Duodenal mucosa (tissue), 2 donors: ENCODE measurements around the gene MUC4.
"Not testable (repeated sequence)": the region's sequence is repeated elsewhere in the genome, so short reads cannot be mapped to it uniquely, and the experiment has no call there.

Experiments used
- H3K27ac ChIP-seq: one replicate; pipeline ENCODE4 v1.7.0; 2013; ENCODE audit warnings: low read depth, low read length
- H3K27me3 ChIP-seq, 2 donors: one replicate each; pipeline ENCODE4 v1.7.0; 2013; ENCODE audit warnings: low read length in 2 of 2, control low read depth in 1 of 2; ENCODE audit not compliant: insufficient read depth in 2 of 2, control insufficient read depth in 1 of 2
- H3K36me3 ChIP-seq, 2 donors: one replicate each; pipeline ENCODE4 v1.7.0; 2013; ENCODE audit warnings: low read length in 2 of 2, control low read depth in 1 of 2; ENCODE audit not compliant: insufficient read depth in 2 of 2, control insufficient read depth in 1 of 2
- H3K4me1 ChIP-seq, 2 donors: one replicate each; pipeline ENCODE4 v1.7.0; 2013; ENCODE audit warnings: low read length in 2 of 2, control low read depth in 1 of 2; ENCODE audit not compliant: insufficient read depth in 2 of 2, control insufficient read depth in 1 of 2
- H3K4me3 ChIP-seq, 2 donors: one replicate each; pipeline ENCODE4 v1.7.0; 2013; ENCODE audit warnings: low read length in 2 of 2, low read depth in 1 of 2
- H3K9ac ChIP-seq, 2 donors: one replicate each; pipeline ENCODE4 v1.7.0; 2013; ENCODE audit warnings: low read length in 2 of 2, low read depth in 1 of 2
- H3K9me3 ChIP-seq, 2 donors: one replicate each; pipeline ENCODE4 v1.7.0; 2013; ENCODE audit warnings: low read length in 2 of 2, control low read depth in 1 of 2; ENCODE audit not compliant: control insufficient read depth in 1 of 2

Gene MUC4

GRCh38 chr3:195755391-195755790 lies 56.3 kb downstream of the MUC4 start:
- Histone ChIP-seq H3K9me3 (no peaks in the 10 kb centered on the region), H3K27ac (no peak overlapping the region), H3K27me3 (peaks cover 11 to 17% of the 10 kb centered on the region in 2 donors), H3K4me1 (peaks cover 0 to 5% of the 10 kb centered on the region in 2 donors), H3K4me3 (no peak overlapping the region), H3K9ac (no peak overlapping the region), H3K36me3 (no peaks in the 10 kb centered on the region)

- no peak overlapping the region for H3K9ac ChIP-seq
- no peak overlapping the region for H3K27ac ChIP-seq
- H3K4me1 ChIP-seq = peaks cover 0 to 5% of the 10 kb centered on the region in 2 donors
- H3K27me3 ChIP-seq = peaks cover 11 to 17% of the 10 kb centered on the region in 2 donors
- H3K4me3 ChIP-seq = no peak overlapping the region
- H3K36me3 ChIP-seq = no peaks in the 10 kb centered on the region
- H3K9me3 ChIP-seq = no peaks in the 10 kb centered on the region
Observed at GRCh38 chr3:195754906-195755305, 56.8 kb downstream of the MUC4 start.

GRCh38 chr3:195754141-195754540 lies 57.6 kb downstream of the MUC4 start:
- Histone ChIP-seq H3K4me3 (no peak overlapping the region), H3K27ac (no peak overlapping the region), H3K27me3 (peaks cover 10 to 14% of the 10 kb centered on the region in 2 donors), H3K36me3 (no peaks in the 10 kb centered on the region), H3K9me3 (no peaks in the 10 kb centered on the region), H3K9ac (no peak overlapping the region), H3K4me1 (peaks cover 0 to 5% of the 10 kb centered on the region in 2 donors)

GRCh38 chr3:195753581-195753980 lies 58.1 kb downstream of the MUC4 start:
- no peak overlapping the region for H3K4me3 ChIP-seq
- H3K9ac ChIP-seq = no peak overlapping the region
- no peak overlapping the region for H3K27ac ChIP-seq
- H3K36me3 ChIP-seq = no peaks in the 10 kb centered on the region
- H3K4me1 ChIP-seq = peaks cover 0 to 5% of the 10 kb centered on the region in 2 donors
- peaks cover 7 to 14% of the 10 kb centered on the region in 2 donors for H3K27me3 ChIP-seq
- H3K9me3 ChIP-seq = no peaks in the 10 kb centered on the region

GRCh38 chr3:195752546-195753331 lies 59.0 kb downstream of the MUC4 start:
- Histone ChIP-seq H3K27ac (no peak overlapping the region), H3K27me3 (peaks cover under 1 to 10% of the 10 kb centered on the region in 2 donors)

GRCh38 chr3:195752066-195752465 lies 59.7 kb downstream of the MUC4 start:
- Histone ChIP-seq H3K9me3 (no peaks in the 10 kb centered on the region), H3K9ac (no peak overlapping the region), H3K27me3 (peaks cover 0 to 6% of the 10 kb centered on the region in 2 donors), H3K36me3 (no peaks in the 10 kb centered on the region), H3K27ac (no peak overlapping the region), H3K4me3 (no peak overlapping the region), H3K4me1 (no peaks in the 10 kb centered on the region)

More at GRCh38 chr3:195752546-195753331, 59.0 kb downstream of the MUC4 start:
- Histone ChIP-seq H3K9ac (no peak overlapping the region), H3K4me3 (no peak overlapping the region), H3K4me1 (peaks cover 0 to 4% of the 10 kb centered on the region in 2 donors), H3K36me3 (no peaks in the 10 kb centered on the region), H3K9me3 (no peaks in the 10 kb centered on the region)

- Histone ChIP-seq H3K36me3 (no peaks in the 10 kb centered on the region), H3K4me3 (no peak overlapping the region), H3K4me1 (no peaks in the 10 kb centered on the region), H3K9me3 (no peaks in the 10 kb centered on the region), H3K9ac (no peak overlapping the region), H3K27me3 (peaks cover 0 to 4% of the 10 kb centered on the region in 2 donors), H3K27ac (no peak overlapping the region)
Observed at GRCh38 chr3:195751560-195751959, 60.2 kb downstream of the MUC4 start.

GRCh38 chr3:195750797-195751520 lies 60.8 kb downstream of the MUC4 start:
- no peak overlapping the region for H3K9ac ChIP-seq
- H3K4me1 ChIP-seq = no peaks in the 10 kb centered on the region
- no peak overlapping the region for H3K27ac ChIP-seq
- no peaks in the 10 kb centered on the region for H3K9me3 ChIP-seq
- H3K27me3 ChIP-seq = peaks cover 0 to 4% of the 10 kb centered on the region in 2 donors
- H3K4me3 ChIP-seq = no peak overlapping the region
- no peaks in the 10 kb centered on the region for H3K36me3 ChIP-seq

GRCh38 chr3:195749101-195749500 lies 62.6 kb downstream of the MUC4 start:
- not testable (repeated sequence) for H3K4me1 ChIP-seq, H3K27me3 ChIP-seq, H3K4me3 ChIP-seq, H3K36me3 ChIP-seq, H3K27ac ChIP-seq, H3K9me3 ChIP-seq, H3K9ac ChIP-seq

- H3K4me1 ChIP-seq = no peaks in the 10 kb centered on the region
- H3K27me3 ChIP-seq = peaks cover 0 to 4% of the 10 kb centered on the region in 2 donors
- no peaks in the 10 kb centered on the region for H3K36me3 ChIP-seq
- no peaks in the 10 kb centered on the region for H3K9me3 ChIP-seq
- no peak overlapping the region for H3K27ac ChIP-seq
- H3K4me3 ChIP-seq = no peak overlapping the region
- H3K9ac ChIP-seq = no peak overlapping the region
Observed at GRCh38 chr3:195748661-195749060, 63.1 kb downstream of the MUC4 start.
